ENCODE data around the gene LHFPL6.

Gene LHFPL6

DNA sequence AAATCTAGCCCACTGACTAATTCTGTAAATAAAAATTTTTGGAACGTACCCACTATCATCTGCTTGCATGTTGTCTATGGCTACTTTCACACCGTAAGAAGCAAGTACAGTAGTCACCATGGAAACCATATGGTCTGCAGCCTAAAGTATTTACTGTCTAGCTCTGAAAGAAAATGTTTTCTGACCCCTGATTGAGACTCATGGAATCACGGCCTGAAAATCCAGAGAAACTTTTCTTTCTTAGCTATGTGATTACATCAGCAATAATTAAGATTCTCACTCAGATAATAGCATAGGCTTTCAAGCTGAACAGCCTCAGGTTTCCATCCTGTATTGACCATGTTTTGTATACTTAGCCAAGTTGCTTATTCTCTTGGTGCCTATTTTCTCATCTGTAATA lies 300.2 kb downstream of the LHFPL6 start:
- no peaks in the 10 kb centered on the region for H3K27me3 ChIP-seq (replicated peaks; ENCODE audit: insufficient read depth, low read length)
- TF ChIP-seq EZH2phosphoT487 (IDR thresholded peaks at IDR 0.05; ENCODE audit: low read length): no peak
- TF ChIP-seq, protein P1, sequence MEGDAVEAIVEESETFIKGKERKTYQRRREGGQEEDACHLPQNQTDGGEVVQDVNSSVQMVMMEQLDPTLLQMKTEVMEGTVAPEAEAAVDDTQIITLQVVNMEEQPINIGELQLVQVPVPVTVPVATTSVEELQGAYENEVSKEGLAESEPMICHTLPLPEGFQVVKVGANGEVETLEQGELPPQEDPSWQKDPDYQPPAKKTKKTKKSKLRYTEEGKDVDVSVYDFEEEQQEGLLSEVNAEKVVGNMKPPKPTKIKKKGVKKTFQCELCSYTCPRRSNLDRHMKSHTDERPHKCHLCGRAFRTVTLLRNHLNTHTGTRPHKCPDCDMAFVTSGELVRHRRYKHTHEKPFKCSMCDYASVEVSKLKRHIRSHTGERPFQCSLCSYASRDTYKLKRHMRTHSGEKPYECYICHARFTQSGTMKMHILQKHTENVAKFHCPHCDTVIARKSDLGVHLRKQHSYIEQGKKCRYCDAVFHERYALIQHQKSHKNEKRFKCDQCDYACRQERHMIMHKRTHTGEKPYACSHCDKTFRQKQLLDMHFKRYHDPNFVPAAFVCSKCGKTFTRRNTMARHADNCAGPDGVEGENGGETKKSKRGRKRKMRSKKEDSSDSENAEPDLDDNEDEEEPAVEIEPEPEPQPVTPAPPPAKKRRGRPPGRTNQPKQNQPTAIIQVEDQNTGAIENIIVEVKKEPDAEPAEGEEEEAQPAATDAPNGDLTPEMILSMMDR (IDR thresholded peaks at IDR 0.05; ENCODE audit: low read length): no peak
- no peak for TF ChIP-seq EZH2 (optimal IDR thresholded peaks at IDR 0.05; ENCODE audit: low read depth, low read length)
- H3K4me3 ChIP-seq (ENCODE audit: low read length): no peak overlapping the region
- H3K9me2 ChIP-seq (replicated peaks; ENCODE audit: insufficient read depth, low read length): no peaks in the 10 kb centered on the region
- H3K36me3 ChIP-seq (replicated peaks; ENCODE audit: insufficient read depth, low read length): no peaks in the 10 kb centered on the region
- no peak overlapping the region for H3K4me2 ChIP-seq (ENCODE audit: low read depth, low read length)
- no peaks in the 10 kb centered on the region for H3K79me2 ChIP-seq (ENCODE audit: low read length)
- no peak overlapping the region for H3K27ac ChIP-seq (ENCODE audit: low read length)
- no peaks in the 10 kb centered on the region for H3K9me3 ChIP-seq (replicated peaks; ENCODE audit: insufficient read depth, low read length)
- H3F3A ChIP-seq (ENCODE audit: insufficient read depth, low read length): no peaks in the 10 kb centered on the region
- H3K9ac ChIP-seq (ENCODE audit: low read length): no peak overlapping the region
- no peaks in the 10 kb centered on the region for H4K20me1 ChIP-seq (ENCODE audit: insufficient read depth, low read length)
- H3K4me1 ChIP-seq (ENCODE audit: low read length): no peaks in the 10 kb centered on the region
- DNase-seq: no peak
- no peak overlapping the region for H2AFZ ChIP-seq (ENCODE audit: low read length)

DNA sequence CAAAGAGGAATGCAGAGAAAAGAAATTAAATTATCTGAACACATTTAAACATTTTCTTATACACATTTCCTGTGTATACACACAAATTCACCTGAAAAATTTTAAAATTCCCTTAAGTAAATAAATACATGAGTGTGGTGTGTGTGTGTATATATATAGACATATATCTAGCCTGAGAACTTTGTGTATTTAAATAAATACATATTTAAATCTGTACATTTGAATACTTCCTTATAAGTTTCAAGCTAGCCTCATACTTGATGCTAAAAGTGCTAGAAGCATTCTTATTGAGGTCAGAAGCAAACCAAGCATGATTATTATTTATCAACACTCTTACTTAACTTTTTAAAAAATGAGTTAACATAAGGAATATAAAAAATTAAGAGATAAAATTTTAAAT lies 304.0 kb downstream of the LHFPL6 start:
- Histone ChIP-seq H4K20me1 (ENCODE audit: insufficient read depth, low read length) (no peaks in the 10 kb centered on the region), H3K9me3 (replicated peaks; ENCODE audit: insufficient read depth, low read length) (no peaks in the 10 kb centered on the region), H3F3A (ENCODE audit: insufficient read depth, low read length) (no peaks in the 10 kb centered on the region), H3K4me2 (ENCODE audit: low read depth, low read length) (no peak overlapping the region), H3K27me3 (replicated peaks; ENCODE audit: insufficient read depth, low read length) (no peaks in the 10 kb centered on the region), H3K27ac (ENCODE audit: low read length) (no peak overlapping the region), H3K4me1 (ENCODE audit: low read length) (no peaks in the 10 kb centered on the region), H2AFZ (ENCODE audit: low read length) (no peak overlapping the region), H3K9ac (ENCODE audit: low read length) (no peak overlapping the region), H3K36me3 (replicated peaks; ENCODE audit: insufficient read depth, low read length) (no peaks in the 10 kb centered on the region), H3K4me3 (ENCODE audit: low read length) (no peak overlapping the region), H3K9me2 (replicated peaks; ENCODE audit: insufficient read depth, low read length) (no peaks in the 10 kb centered on the region), H3K79me2 (ENCODE audit: low read length) (no peaks in the 10 kb centered on the region)
- TF ChIP-seq EZH2 (optimal IDR thresholded peaks at IDR 0.05; ENCODE audit: low read depth, low read length) (no peak), EZH2phosphoT487 (IDR thresholded peaks at IDR 0.05; ENCODE audit: low read length) (no peak)
- TF ChIP-seq, protein P1 (IDR thresholded peaks at IDR 0.05; ENCODE audit: low read length): no peak
- no peak for DNase-seq

DNA sequence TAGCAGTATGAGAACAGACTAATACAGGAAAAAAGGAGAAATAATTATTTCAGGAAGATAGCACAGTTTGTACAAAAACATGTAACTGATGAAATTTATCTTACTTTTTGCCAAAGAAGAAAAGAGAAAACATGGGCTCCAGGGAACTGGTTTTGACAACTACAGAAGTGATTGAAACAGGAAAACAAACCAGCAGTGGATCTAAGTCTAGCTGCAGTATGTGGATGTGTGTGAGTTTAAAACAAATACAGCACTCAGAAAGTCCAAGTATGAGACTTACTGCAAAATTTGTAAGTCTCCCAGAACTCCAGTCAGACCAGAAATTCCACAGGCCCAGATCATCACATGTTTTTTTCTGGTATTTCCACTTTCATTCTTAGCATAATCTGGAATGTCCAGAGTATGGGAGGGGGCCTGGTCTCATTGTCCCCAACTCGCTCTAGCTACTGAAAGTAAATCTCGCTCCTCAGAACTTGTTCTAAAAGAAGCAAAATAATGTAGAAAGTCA lies 305.3 kb downstream of the LHFPL6 start:
- Histone ChIP-seq H3K4me2 (ENCODE audit: low read depth, low read length) (no peak overlapping the region), H3K27me3 (replicated peaks; ENCODE audit: insufficient read depth, low read length) (no peaks in the 10 kb centered on the region), H3K4me3 (ENCODE audit: low read length) (no peak overlapping the region), H3K27ac (ENCODE audit: low read length) (no peak overlapping the region), H3K4me1 (ENCODE audit: low read length) (no peaks in the 10 kb centered on the region), H3K36me3 (replicated peaks; ENCODE audit: insufficient read depth, low read length) (no peaks in the 10 kb centered on the region), H2AFZ (ENCODE audit: low read length) (no peak overlapping the region), H3K79me2 (ENCODE audit: low read length) (no peaks in the 10 kb centered on the region), H3K9ac (ENCODE audit: low read length) (no peak overlapping the region), H4K20me1 (ENCODE audit: insufficient read depth, low read length) (no peaks in the 10 kb centered on the region), H3F3A (ENCODE audit: insufficient read depth, low read length) (no peaks in the 10 kb centered on the region), H3K9me2 (replicated peaks; ENCODE audit: insufficient read depth, low read length) (no peaks in the 10 kb centered on the region), H3K9me3 (replicated peaks; ENCODE audit: insufficient read depth, low read length) (no peaks in the 10 kb centered on the region)
- DNase-seq: no peak
- TF ChIP-seq, protein P1 (IDR thresholded peaks at IDR 0.05; ENCODE audit: low read length): no peak
- TF ChIP-seq EZH2phosphoT487 (IDR thresholded peaks at IDR 0.05; ENCODE audit: low read length): no peak
- TF ChIP-seq EZH2 (optimal IDR thresholded peaks at IDR 0.05; ENCODE audit: low read depth, low read length): no peak

Measured in MM.1S (cell line).